Panc1 (cell line): Measurements from ENCODE around the gene HJURP. TPM values are rescaled to one million over a fixed set of nuclear protein-coding genes. Genes with fewer than 3 reads are reported as not detected.

Experiments used
- ATAC-seq: fragments of 200-7000 bp; cut with Tn5 transposase; 2 replicates; pipeline ENCODE4 v1.9.1; 2020; ENCODE audit warnings: mild to moderate bottlenecking, moderate library complexity
- BruUV-seq: library from RNA; stranded (reverse); fragments of 400-500 nt; replicated peaks from 2 replicates; lab custom pipeline; 2021; lab: Mats Ljungman, UMichigan
- CTCF ChIA-PET: fragments of 300-600 bp; sonication (Branson Sonifier 250); formaldehyde crosslinking; loops from one replicate; lab custom pipeline; 2022; ENCODE audit warnings: antibody characterized with exemption; lab: Charles Lee
- POLR2A ChIA-PET: fragments of 300-600 bp; sonication (Branson Sonifier 250); formaldehyde crosslinking; loops from one replicate; lab custom pipeline; 2022; ENCODE audit warnings: antibody characterized with exemption; lab: Charles Lee
- DNase-seq: peaks from one replicate; pipeline ENCODE4 v3.0.0-alpha.2; 2010; ENCODE audit warnings: low read depth, low spot score
- H3K27ac ChIP-seq: 2 replicates; pipeline ENCODE4 v1.5.1; 2011; ENCODE audit warnings: mild to moderate bottlenecking, low read length, inconsistent platforms
- H3K27me3 ChIP-seq: fragments of 200-500 bp; sonication (Bioruptor generic); 2 replicates; pipeline ENCODE4 v1.6.0; 2014; ENCODE audit warnings: low read length, inconsistent platforms; ENCODE audit not compliant: control insufficient read depth, insufficient read depth
- H3K36me3 ChIP-seq: fragments of 200-500 bp; sonication (Bioruptor generic); 2 replicates; pipeline ENCODE4 v1.5.1; 2014; ENCODE audit warnings: inconsistent platforms, mild to moderate bottlenecking, low read length, moderate library complexity; ENCODE audit not compliant: control insufficient read depth, insufficient read depth
- H3K4me1 ChIP-seq: 2 replicates; pipeline ENCODE4 v1.5.1; 2011; ENCODE audit warnings: inconsistent platforms, mild to moderate bottlenecking, low read length, moderate library complexity; ENCODE audit not compliant: control insufficient read depth, insufficient read depth
- H3K4me3 ChIP-seq, 2 experiments: 2 replicates each; pipeline ENCODE4 v1.5.1; 2011 to 2012; ENCODE audit warnings: low read depth in 2 of 2, low read length in 2 of 2, mild to moderate bottlenecking in 2 of 2, inconsistent platforms in 1 of 2, moderate library complexity in 1 of 2
- H3K9me3 ChIP-seq: fragments of 200-500 bp; sonication (Bioruptor generic); 2 replicates; pipeline ENCODE4 v1.5.1; 2014; ENCODE audit warnings: low read depth, mild to moderate bottlenecking, inconsistent platforms, low read length, moderate library complexity; ENCODE audit not compliant: control insufficient read depth, insufficient read depth
- POLR2AphosphoS5 ChIP-seq: IDR thresholded peaks from 2 replicates; pipeline ENCODE4 v1.6.1; 2012; ENCODE audit warnings: mild to moderate bottlenecking, low read depth, low read length, moderate library complexity
- SIN3A ChIP-seq: IDR thresholded peaks from 2 replicates; pipeline ENCODE4 v1.6.1; 2012; ENCODE audit warnings: low read depth, mild to moderate bottlenecking, low read length, moderate library complexity, borderline replicate concordance; ENCODE audit not compliant: insufficient read depth
- TCF7L2 ChIP-seq: IDR thresholded peaks from 2 replicates; pipeline ENCODE4 v1.6.1; 2011; ENCODE audit warnings: mild to moderate bottlenecking, low read depth, low read length, inconsistent platforms
- in situ Hi-C: cut with HindIII; loops from 2 replicates; pipeline ENCODE4 v1.10.0; 2016; ENCODE audit warnings: low sequenced_read_pairs, low pct_unique_long_range_greater_than_20kb
- intact Hi-C: fragments of 100-400 bp; cut with micrococcal nuclease; formaldehyde crosslinking; loops from one replicate; pipeline ENCODE4 v1.10.0; 2022; ENCODE audit not compliant: unreplicated experiment
- total RNA-seq: library from RNA; stranded (reverse); gene quantifications from one replicate; pipeline ENCODE4 v1.2.1, GENCODE V29; 2021; ENCODE audit not compliant: unreplicated experiment
- TF ChIP-seq, protein P1 (sequence below), 2 experiments: IDR thresholded peaks; 2 replicates each; pipeline ENCODE4 v1.6.1; 2011 to 2012; ENCODE audit warnings: low read depth in 2 of 2, control low read depth in 1 of 2, low read length in 1 of 2, mild to moderate bottlenecking in 1 of 2, moderate library complexity in 1 of 2; ENCODE audit not compliant: insufficient read depth in 1 of 2
- TF ChIP-seq, protein P2 (sequence below): fragments of 450-650 bp; IDR thresholded peaks from 2 replicates; pipeline ENCODE4 v1.5.1; 2017; ENCODE audit warnings: mild to moderate bottlenecking

The HJURP gene
- total RNA-seq, 1 experiment from 2014 or later = 87.0 TPM

DNA sequence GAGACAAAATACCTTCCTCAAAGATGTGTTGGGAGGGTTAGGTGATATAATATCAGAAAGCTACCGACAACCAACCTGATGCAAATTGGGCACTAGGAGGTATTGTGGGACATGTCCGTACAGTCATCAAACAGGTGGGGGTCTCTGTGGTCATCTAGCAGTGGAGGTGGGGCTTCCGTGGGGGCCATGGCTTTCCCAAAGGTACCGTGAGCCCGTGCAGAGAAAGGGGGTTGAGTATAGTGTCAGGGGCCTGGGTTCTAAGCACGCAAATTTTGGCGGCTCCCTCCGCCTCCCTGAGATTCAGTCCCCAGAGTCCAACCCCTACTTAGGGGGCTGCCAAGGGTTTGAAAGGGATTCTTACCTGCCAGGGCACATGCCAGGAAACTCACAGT is 32.6 kb downstream of the HJURP start:
- intact Hi-C loops = no loop called here
- TF ChIP-seq TCF7L2 = no peak
- TF ChIP-seq POLR2AphosphoS5 = no peak
- TF ChIP-seq, protein P1, sequence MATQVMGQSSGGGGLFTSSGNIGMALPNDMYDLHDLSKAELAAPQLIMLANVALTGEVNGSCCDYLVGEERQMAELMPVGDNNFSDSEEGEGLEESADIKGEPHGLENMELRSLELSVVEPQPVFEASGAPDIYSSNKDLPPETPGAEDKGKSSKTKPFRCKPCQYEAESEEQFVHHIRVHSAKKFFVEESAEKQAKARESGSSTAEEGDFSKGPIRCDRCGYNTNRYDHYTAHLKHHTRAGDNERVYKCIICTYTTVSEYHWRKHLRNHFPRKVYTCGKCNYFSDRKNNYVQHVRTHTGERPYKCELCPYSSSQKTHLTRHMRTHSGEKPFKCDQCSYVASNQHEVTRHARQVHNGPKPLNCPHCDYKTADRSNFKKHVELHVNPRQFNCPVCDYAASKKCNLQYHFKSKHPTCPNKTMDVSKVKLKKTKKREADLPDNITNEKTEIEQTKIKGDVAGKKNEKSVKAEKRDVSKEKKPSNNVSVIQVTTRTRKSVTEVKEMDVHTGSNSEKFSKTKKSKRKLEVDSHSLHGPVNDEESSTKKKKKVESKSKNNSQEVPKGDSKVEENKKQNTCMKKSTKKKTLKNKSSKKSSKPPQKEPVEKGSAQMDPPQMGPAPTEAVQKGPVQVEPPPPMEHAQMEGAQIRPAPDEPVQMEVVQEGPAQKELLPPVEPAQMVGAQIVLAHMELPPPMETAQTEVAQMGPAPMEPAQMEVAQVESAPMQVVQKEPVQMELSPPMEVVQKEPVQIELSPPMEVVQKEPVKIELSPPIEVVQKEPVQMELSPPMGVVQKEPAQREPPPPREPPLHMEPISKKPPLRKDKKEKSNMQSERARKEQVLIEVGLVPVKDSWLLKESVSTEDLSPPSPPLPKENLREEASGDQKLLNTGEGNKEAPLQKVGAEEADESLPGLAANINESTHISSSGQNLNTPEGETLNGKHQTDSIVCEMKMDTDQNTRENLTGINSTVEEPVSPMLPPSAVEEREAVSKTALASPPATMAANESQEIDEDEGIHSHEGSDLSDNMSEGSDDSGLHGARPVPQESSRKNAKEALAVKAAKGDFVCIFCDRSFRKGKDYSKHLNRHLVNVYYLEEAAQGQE (IDR thresholded peaks at IDR 0.05; ENCODE audit: insufficient read depth in 1 of 2, low read depth in 2 of 2, low read length in 1 of 2) = no peak
- no peak for TF ChIP-seq SIN3A
- H3K27me3 ChIP-seq = no peaks in the 10 kb centered on the region
- ChIA-PET POLR2A (no interaction called here), CTCF (no interaction called here)
- ATAC-seq (no peak), DNase-seq (no peak)
- H3K9me3 ChIP-seq = no peaks in the 10 kb centered on the region
- H3K4me3 ChIP-seq = no peak overlapping the region
- BruUV-seq = no TSS peak
- H3K36me3 ChIP-seq = no peaks in the 10 kb centered on the region
- H3K27ac ChIP-seq = no peak overlapping the region
- H3K4me1 ChIP-seq = no peaks in the 10 kb centered on the region
- in situ Hi-C loops = no loop called here

DNA sequence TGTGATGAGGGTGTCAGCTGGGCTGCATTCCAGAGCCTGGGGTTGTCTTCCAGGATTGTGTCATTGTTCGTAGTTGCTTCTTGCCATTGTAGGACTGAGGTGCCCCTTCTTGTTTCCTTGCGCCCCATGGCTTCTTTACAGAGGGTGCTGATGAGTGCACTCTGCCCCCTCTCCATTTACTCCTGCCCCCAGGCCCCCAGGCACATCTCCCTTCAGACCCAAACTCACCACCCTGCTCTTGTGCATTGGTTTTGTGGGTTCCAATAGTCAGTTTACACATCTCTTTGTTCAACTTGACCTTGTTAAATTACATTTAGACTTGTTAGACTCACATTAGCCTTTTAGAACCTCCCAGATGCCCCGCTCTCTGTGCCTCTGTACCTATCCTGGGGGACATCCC is 33.1 kb downstream of the HJURP start:
- Histone ChIP-seq H3K27me3 (no peaks in the 10 kb centered on the region), H3K4me3 (no peak overlapping the region), H3K27ac (no peak overlapping the region), H3K9me3 (no peaks in the 10 kb centered on the region), H3K4me1 (no peaks in the 10 kb centered on the region), H3K36me3 (no peaks in the 10 kb centered on the region)
- ChIA-PET CTCF (no interaction called here), POLR2A (no interaction called here)
- no TSS peak for BruUV-seq
- ATAC-seq (no peak), DNase-seq (no peak)
- intact Hi-C loops = no loop called here
- in situ Hi-C loops = no loop called here
- TF ChIP-seq, protein P2, sequence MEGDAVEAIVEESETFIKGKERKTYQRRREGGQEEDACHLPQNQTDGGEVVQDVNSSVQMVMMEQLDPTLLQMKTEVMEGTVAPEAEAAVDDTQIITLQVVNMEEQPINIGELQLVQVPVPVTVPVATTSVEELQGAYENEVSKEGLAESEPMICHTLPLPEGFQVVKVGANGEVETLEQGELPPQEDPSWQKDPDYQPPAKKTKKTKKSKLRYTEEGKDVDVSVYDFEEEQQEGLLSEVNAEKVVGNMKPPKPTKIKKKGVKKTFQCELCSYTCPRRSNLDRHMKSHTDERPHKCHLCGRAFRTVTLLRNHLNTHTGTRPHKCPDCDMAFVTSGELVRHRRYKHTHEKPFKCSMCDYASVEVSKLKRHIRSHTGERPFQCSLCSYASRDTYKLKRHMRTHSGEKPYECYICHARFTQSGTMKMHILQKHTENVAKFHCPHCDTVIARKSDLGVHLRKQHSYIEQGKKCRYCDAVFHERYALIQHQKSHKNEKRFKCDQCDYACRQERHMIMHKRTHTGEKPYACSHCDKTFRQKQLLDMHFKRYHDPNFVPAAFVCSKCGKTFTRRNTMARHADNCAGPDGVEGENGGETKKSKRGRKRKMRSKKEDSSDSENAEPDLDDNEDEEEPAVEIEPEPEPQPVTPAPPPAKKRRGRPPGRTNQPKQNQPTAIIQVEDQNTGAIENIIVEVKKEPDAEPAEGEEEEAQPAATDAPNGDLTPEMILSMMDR = no peak
- TF ChIP-seq TCF7L2 = no peak
- TF ChIP-seq, protein P1 (IDR thresholded peaks at IDR 0.05; ENCODE audit: insufficient read depth in 1 of 2, low read depth in 2 of 2, low read length in 1 of 2) = no peak
- no peak for TF ChIP-seq SIN3A
